DND-41 (cell line): ENCODE results near the gene RPRD2.

Experiments
- CTCF ChIP-seq: IDR thresholded peaks from 2 replicates; pipeline ENCODE4 v1.5.1; 2012; ENCODE audit warnings: borderline replicate concordance, low read length, moderate library complexity, mild to moderate bottlenecking; ENCODE audit not compliant: poor library complexity, severe bottlenecking; ENCODE audit errors: extremely low read depth
- EZH2 ChIP-seq: IDR thresholded peaks from 3 replicates; pipeline ENCODE4 v1.6.1; 2012; ENCODE audit warnings: borderline replicate concordance, low read depth, mild to moderate bottlenecking, moderate library complexity, low read length, inconsistent platforms; ENCODE audit not compliant: severe bottlenecking

- TF ChIP-seq CTCF (no peak), EZH2 (no peak)
Observed at GRCh38 chr1:150444232-150444631, 80.3 kb downstream of the RPRD2 start.
